ENCODE measurements around the gene RPL10. TPM values are rescaled to one million over a fixed set of nuclear protein-coding genes. Genes with fewer than 3 reads are reported as not detected.
A peak's percentile ranks its signal among the peaks of the same experiment; 100 is the strongest.

RPL10 gene
- total RNA-seq, 1 donor from 2014 or later: 2,853 TPM

- Mint-ChIP-seq H3K4me1 (peaks cover 13% of the 10 kb centered on the region), H3K27ac (ENCODE audit: unreplicated experiment) (peak overlapping the region; percentile 91), H3K27me3 (ENCODE audit: low read depth) (no peaks in the 10 kb centered on the region), H3K9me3 (no peaks in the 10 kb centered on the region), H3K36me3 (ENCODE audit: low read depth) (peaks cover 8% of the 10 kb centered on the region), H3K4me3 (peak overlapping the region; percentile 86)
- TF ChIP-seq, protein P1, sequence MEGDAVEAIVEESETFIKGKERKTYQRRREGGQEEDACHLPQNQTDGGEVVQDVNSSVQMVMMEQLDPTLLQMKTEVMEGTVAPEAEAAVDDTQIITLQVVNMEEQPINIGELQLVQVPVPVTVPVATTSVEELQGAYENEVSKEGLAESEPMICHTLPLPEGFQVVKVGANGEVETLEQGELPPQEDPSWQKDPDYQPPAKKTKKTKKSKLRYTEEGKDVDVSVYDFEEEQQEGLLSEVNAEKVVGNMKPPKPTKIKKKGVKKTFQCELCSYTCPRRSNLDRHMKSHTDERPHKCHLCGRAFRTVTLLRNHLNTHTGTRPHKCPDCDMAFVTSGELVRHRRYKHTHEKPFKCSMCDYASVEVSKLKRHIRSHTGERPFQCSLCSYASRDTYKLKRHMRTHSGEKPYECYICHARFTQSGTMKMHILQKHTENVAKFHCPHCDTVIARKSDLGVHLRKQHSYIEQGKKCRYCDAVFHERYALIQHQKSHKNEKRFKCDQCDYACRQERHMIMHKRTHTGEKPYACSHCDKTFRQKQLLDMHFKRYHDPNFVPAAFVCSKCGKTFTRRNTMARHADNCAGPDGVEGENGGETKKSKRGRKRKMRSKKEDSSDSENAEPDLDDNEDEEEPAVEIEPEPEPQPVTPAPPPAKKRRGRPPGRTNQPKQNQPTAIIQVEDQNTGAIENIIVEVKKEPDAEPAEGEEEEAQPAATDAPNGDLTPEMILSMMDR (conservative IDR thresholded peaks at IDR 0.05): no peak
- no peak for DNase-seq (ENCODE audit: low read depth, low spot score)
These were observed 38.3 kb downstream of the RPL10 start for GRCh38 chrX:154436374-154436982.

- peaks cover 8% of the 10 kb centered on the region for H3K36me3 Mint-ChIP-seq (ENCODE audit: low read depth)
- H3K9me3 Mint-ChIP-seq: no peaks in the 10 kb centered on the region
- no peaks in the 10 kb centered on the region for H3K27me3 Mint-ChIP-seq (ENCODE audit: low read depth)
- DNase-seq (ENCODE audit: low read depth, low spot score): peak; percentile 45
- peaks cover 13% of the 10 kb centered on the region for H3K4me1 Mint-ChIP-seq
- peak within 1 kb of the TSS; percentile 92 for H3K27ac Mint-ChIP-seq (ENCODE audit: unreplicated experiment)
- H3K4me3 Mint-ChIP-seq: peak within 1 kb of the TSS; percentile 95
- TF ChIP-seq, protein P1 (conservative IDR thresholded peaks at IDR 0.05): no peak
These were observed 39.0 kb downstream of the RPL10 start, which contains the start of gene GDI1 for GRCh38 chrX:154436983-154437752. GDI1 (plus strand) TSS chrX:154437154; CDS start chrX:154437255, 101 bp downstream.

DNA sequence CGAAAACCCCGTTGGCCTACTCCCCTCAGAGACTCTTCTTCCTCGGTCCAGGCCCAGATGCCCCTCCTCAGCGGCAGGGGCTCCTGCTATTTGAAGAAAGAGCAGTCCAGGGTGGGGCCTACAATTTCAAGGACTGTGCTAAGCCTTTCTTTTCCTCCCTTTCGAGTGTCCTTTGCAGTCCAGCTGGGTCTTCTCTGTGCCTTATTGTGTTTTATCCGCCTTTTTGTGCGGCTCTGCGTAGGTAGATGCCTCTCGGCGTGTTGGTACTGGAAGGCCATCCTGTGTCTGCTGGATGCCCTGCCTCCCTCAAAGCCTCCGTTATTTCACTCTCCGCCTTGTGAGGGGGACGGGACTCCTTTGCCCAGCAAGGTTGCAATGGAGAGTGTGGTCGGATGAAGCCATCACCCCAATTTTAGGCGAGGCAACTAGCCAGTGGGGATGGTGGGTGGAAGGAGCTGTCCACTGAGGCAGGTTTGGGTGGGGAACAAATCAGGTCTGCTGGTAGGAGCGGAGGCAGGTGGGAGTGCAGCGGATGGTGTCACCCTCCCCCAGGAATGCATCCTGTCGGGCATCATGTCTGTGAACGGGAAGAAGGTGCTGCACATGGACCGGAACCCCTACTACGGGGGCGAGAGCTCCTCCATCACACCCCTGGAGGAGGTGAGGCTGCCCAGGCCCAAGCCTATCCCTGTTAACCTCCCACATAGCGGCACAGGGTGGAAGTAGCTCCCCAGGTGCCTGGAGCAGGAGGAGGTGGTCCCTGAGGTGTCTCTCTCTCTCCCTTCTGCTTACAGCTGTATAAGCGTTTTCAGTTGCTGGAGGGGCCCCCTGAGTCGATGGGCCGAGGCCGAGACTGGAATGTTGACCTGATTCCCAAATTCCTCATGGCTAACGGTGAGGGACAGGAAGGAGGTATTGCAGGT lies 40.1 kb downstream of the RPL10 start:
- Mint-ChIP-seq H3K27ac (ENCODE audit: unreplicated experiment) (peak overlapping the region; percentile 92), H3K4me3 (peak overlapping the region; percentile 95), H3K4me1 (peaks cover 15% of the 10 kb centered on the region), H3K9me3 (no peaks in the 10 kb centered on the region), H3K27me3 (ENCODE audit: low read depth) (no peaks in the 10 kb centered on the region), H3K36me3 (ENCODE audit: low read depth) (peaks cover 7% of the 10 kb centered on the region)
- no peak for DNase-seq (ENCODE audit: low read depth, low spot score)
- TF ChIP-seq, protein P1 (conservative IDR thresholded peaks at IDR 0.05): no peak

- Mint-ChIP-seq H3K27ac (ENCODE audit: unreplicated experiment) (no peak overlapping the region), H3K4me1 (peaks cover 19% of the 10 kb centered on the region), H3K9me3 (no peaks in the 10 kb centered on the region), H3K36me3 (ENCODE audit: low read depth) (peaks cover 3% of the 10 kb centered on the region), H3K27me3 (ENCODE audit: low read depth) (no peaks in the 10 kb centered on the region), H3K4me3 (peak overlapping the region; percentile 49)
- DNase-seq (ENCODE audit: low read depth, low spot score): no peak
- TF ChIP-seq, protein P1 (conservative IDR thresholded peaks at IDR 0.05): no peak
These were observed 41.7 kb downstream of the RPL10 start for GRCh38 chrX:154439841-154440240.

- Mint-ChIP-seq H3K36me3 (ENCODE audit: low read depth) (peaks cover 3% of the 10 kb centered on the region), H3K4me3 (peak overlapping the region; percentile 23), H3K27ac (ENCODE audit: unreplicated experiment) (no peak overlapping the region), H3K4me1 (peaks cover 18% of the 10 kb centered on the region), H3K9me3 (no peaks in the 10 kb centered on the region), H3K27me3 (ENCODE audit: low read depth) (no peaks in the 10 kb centered on the region)
- TF ChIP-seq, protein P1 (conservative IDR thresholded peaks at IDR 0.05): no peak
- DNase-seq (ENCODE audit: low read depth, low spot score): no peak
These were observed 42.6 kb downstream of the RPL10 start for GRCh38 chrX:154440623-154441357.

All from neural crest cell (in vitro differentiated cells).